AG04449 (cell line): ENCODE data around the gene DHRS4L2.
"Not testable (repeated sequence)": the region's sequence is repeated elsewhere in the genome, so short reads cannot be mapped to it uniquely, and the experiment has no call there.

ENCODE experiments used
- CTCF ChIA-PET: fragments of 350-600 bp; formaldehyde crosslinking; extraction: SDS; loops from one replicate; lab custom pipeline; 2021; ENCODE audit warnings: antibody characterized with exemption; lab: Yijun Ruan, JAX
- POLR2A ChIA-PET: fragments of 400-600, 350-600 bp; formaldehyde crosslinking; extraction: SDS; loops from one replicate; lab custom pipeline; 2020; ENCODE audit warnings: antibody characterized with exemption, inconsistent platforms; lab: Yijun Ruan, JAX
- DNase-seq: peaks from one replicate; pipeline ENCODE4 v3.0.0-alpha.2; 2010; ENCODE audit warnings: low read depth, low spot score
- H3K4me3 ChIP-seq: 2 replicates; pipeline ENCODE4 v1.5.1; 2011; ENCODE audit warnings: low read depth, mild to moderate bottlenecking, control low read depth, low read length
- TF ChIP-seq, protein P1 (sequence below): IDR thresholded peaks from one replicate; pipeline ENCODE4 v1.5.1; 2011; ENCODE audit warnings: mild to moderate bottlenecking, moderate library complexity, low read length, control low read depth, inconsistent platforms; ENCODE audit not compliant: insufficient read depth; ENCODE audit errors: missing control alignments

DHRS4L2 gene

DNA sequence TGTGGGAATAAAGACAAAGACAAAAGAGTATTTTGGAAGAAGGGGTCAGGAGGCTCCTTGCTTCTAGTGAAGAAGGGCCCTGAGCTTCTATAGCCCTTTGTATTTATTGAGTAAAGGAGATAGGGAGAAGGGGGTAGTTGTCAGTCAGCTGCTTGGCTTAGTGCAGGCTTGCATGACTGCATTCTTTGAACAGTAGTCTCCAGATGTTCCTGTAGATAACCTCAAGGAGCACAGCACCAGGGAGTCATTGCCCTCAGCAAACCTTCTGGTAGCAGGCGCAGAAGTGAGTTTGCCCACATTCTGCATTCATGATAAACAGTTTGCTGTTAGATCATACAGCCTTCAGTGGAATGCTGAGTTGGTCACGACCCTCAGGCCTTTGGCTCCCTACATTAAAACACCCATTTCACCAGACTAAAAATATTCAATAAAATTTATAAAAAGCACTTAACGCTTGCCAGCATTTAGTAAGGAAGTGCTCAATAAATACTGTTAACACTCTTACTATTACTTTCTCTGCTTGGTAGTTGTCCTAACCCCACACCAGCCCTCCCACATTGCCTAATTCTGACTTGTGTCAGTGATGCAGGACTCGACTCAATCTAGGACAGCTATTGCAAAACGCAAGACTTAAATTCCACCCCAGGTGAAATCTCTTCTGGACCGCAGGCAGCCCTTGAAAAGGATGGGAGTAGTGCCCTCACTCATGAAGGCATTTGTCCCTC, 38.2 kb upstream of the DHRS4L2 start:
- ChIA-PET POLR2A (no interaction called here), CTCF (interaction anchor here (1.7 to 2.5 kb wide), 2 partner anchors 318 to 362 kb away, joined by 5 read pairs; no protein-coding TSS in a partner anchor)
- TF ChIP-seq, protein P1, sequence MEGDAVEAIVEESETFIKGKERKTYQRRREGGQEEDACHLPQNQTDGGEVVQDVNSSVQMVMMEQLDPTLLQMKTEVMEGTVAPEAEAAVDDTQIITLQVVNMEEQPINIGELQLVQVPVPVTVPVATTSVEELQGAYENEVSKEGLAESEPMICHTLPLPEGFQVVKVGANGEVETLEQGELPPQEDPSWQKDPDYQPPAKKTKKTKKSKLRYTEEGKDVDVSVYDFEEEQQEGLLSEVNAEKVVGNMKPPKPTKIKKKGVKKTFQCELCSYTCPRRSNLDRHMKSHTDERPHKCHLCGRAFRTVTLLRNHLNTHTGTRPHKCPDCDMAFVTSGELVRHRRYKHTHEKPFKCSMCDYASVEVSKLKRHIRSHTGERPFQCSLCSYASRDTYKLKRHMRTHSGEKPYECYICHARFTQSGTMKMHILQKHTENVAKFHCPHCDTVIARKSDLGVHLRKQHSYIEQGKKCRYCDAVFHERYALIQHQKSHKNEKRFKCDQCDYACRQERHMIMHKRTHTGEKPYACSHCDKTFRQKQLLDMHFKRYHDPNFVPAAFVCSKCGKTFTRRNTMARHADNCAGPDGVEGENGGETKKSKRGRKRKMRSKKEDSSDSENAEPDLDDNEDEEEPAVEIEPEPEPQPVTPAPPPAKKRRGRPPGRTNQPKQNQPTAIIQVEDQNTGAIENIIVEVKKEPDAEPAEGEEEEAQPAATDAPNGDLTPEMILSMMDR: no peak
- H3K4me3 ChIP-seq: no peak overlapping the region
- no peak for DNase-seq

DNA sequence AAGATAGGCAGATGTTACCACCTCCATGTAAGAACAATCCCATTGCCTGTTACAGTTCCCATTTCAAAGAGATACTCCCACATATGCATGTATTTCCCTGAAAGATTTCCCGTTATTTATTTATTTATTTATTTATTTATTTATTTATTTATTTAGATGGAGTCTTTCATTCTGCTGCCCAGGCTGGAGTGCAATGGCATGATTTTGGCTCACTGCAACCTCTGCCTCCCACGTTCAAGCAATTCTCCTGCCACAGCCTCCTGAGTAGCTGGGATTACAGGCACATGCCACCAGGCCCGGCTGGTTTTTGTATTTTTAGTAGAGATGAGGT, 37.6 kb upstream of the DHRS4L2 start:
- DNase-seq, POLR2A ChIA-PET, H3K4me3 ChIP-seq: not testable (repeated sequence)
- CTCF ChIA-PET: interaction anchor here (2.5 to 2.8 kb wide), 2 partner anchors 319 to 363 kb away, joined by 5 to 16 read pairs; no protein-coding TSS in a partner anchor

DNA sequence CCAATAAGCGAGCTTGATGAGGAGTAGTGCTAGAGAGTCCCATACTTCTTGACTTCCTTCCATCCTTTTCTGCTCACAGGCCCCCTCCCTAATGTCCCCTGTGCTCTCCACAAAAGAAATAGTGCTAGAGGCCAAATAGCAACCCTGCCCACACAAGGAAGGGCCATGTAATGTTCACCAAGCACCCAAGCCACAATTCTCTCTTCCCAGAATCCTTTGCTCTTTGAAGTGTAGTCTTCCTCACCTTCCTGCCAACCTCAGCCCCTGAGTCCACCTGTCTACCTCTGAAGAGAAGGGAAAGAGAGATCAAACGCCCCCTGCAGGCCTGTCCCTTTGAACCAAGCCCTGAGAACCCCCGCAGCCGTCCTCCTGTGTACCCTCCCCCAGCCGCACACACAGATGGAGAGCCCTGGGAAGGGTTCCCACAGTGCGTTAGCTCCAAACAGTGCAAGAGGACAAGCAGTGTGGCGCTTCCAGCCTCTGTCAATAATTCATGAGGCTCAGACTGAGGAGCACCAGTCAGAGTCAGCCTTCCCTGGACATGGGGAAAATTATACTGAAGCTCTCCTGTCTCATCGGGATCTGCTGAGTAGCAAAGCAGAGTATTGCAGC, 37.0 kb upstream of the DHRS4L2 start:
- ChIA-PET CTCF (interaction anchor here (2.5 to 2.8 kb wide), 2 partner anchors 320 to 363 kb away, joined by 5 to 16 read pairs; no protein-coding TSS in a partner anchor), POLR2A (no interaction called here)
- no peak for DNase-seq
- no peak overlapping the region for H3K4me3 ChIP-seq
- TF ChIP-seq, protein P1: no peak

DNA sequence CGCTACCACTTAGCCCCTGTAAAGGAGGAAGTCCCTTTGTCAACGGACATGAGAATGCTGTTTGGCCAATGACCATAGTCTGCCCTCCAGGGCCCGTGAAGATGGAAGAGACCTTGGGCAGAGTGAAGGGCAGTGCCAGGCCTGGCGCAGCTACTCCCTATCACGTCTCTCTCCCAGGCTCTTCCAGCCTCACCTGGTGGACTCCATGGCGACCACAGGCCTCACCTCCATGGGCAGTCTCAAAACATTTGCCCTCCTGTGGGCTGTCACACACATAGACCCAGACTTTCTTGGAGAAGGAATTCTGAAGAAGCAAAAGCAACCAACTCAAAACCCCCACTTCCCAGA, 35.6 kb upstream of the DHRS4L2 start:
- CTCF ChIA-PET: interaction anchor here (0.7 to 2.8 kb wide), 5 partner anchors 18 to 364 kb away, joined by 3 to 16 read pairs (median 4); no protein-coding TSS in a partner anchor
- POLR2A ChIA-PET, DNase-seq: not testable (repeated sequence)
- peak overlapping the region; percentile 87 for H3K4me3 ChIP-seq

DNA sequence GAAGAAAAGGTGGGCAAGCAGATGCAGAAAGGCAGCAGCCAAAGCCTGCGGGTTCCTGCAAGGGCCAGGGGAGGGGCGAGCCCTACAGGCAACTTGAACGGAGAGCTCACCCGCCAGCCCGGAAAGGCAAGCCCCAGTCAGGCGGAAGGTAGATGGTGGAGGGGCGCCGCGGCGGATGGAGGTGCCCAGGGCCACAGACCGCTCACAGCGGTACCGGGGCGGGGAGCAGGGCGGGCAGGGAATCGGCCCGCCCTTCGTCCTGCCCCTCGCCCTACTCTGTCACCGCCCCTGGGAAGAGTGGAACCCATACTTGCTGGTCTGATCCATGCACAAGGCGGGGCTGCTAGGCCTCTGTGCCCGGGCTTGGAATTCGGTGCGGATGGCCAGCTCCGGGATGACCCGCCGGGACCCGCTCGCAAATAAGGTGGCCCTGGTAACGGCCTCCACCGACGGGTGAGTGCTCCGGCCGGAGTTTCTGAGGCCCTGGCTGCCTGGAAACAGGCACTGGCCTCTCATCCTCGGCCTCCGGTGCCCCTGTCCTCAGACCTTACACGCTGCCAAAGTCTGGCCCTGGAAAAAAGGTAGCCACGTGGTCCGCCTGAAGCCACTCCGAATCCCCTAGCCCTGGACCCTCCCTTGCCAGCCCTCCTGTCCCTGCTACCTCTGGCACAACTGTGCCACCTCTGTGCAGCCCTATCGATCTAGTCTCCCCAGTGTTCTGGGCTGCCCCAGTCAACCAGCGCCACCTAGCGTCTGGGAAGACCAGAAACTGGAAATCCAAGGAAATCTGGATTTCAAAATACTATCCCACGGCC, 35.1 kb upstream of the DHRS4L2 start, which contains the start of gene DHRS4:
TSS of gene DHRS4 (plus strand) at position 307 of the 815 bp plus-strand sequence. CDS start at position 326, 19 bp downstream.
- POLR2A ChIA-PET: no interaction called here
- H3K4me3 ChIP-seq: peak within 1 kb of the TSS; percentile 87
- TF ChIP-seq, protein P1: peak; percentile 82
- CTCF ChIA-PET: interaction anchor here (0.7 to 2.8 kb wide), 10 partner anchors 18 to 387 kb away, joined by 3 to 16 read pairs (median 4); no protein-coding TSS in a partner anchor
- no peak for DNase-seq

DNA sequence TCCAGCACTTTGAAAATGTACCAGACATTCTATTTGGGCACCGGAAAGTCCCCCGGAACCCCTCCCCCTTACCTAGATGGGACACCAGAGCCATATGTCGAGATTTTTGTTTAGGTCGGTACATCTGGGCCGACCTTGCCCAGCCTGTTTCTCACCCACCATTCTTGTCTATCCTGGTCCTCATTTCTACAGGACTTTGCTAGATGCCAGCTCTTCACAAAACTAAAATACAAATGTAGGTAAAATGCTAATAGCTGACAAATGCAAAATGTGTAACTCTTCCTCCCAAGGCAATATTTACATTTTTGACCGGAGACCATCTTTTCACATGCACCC, 34.5 kb upstream of the DHRS4L2 start:
- peak overlapping the region; percentile 87 for H3K4me3 ChIP-seq
- DNase-seq, POLR2A ChIA-PET: not testable (repeated sequence)
- CTCF ChIA-PET: interaction anchor here (0.6 to 2.4 kb wide), 10 partner anchors 10 to 387 kb away, joined by 3 to 11 read pairs (median 4); no protein-coding TSS in a partner anchor

DNA sequence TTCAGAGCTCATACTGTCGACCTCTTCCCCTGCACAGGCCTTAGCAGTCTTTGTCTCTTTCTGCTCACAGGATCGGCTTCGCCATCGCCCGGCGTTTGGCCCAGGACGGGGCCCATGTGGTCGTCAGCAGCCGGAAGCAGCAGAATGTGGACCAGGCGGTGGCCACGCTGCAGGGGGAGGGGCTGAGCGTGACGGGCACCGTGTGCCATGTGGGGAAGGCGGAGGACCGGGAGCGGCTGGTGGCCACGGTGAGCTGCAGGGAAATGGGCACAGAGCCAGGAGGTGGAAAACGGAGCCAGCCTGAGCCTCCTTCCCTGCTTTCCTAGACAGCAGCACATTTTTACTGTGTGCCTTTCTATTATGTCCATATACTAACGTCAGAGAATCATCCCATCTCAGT, 33.8 kb upstream of the DHRS4L2 start:
- CTCF ChIA-PET: interaction anchor here (0.6 to 2.4 kb wide), 9 partner anchors 11 to 388 kb away, joined by 3 to 11 read pairs (median 4); no protein-coding TSS in a partner anchor
- POLR2A ChIA-PET, DNase-seq, H3K4me3 ChIP-seq: not testable (repeated sequence)

DNA sequence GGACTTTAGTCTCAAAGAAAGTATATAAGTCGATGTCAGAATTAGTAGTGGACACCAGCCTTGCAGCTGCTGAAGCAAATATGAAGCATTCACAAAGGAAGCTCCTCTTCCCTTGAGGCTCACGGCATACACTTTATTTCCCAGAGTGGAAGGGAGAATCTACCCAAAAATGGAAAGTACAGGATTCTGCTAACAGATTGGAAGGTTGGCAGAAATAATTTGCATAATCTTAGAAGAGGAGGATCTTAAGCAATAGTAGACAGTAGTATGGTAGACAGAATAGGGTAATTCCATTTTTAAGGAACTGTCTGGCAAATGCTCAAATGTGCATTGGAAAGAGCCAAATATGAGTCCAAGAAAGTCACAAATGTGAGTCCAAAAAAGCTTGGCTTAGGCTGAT, 32.9 kb upstream of the DHRS4L2 start:
- POLR2A ChIA-PET, DNase-seq, H3K4me3 ChIP-seq: not testable (repeated sequence)
- CTCF ChIA-PET: interaction anchor here (1.1 to 2.4 kb wide), 3 partner anchors 45 to 324 kb away, joined by 3 to 9 read pairs (median 4); no protein-coding TSS in a partner anchor

DNA sequence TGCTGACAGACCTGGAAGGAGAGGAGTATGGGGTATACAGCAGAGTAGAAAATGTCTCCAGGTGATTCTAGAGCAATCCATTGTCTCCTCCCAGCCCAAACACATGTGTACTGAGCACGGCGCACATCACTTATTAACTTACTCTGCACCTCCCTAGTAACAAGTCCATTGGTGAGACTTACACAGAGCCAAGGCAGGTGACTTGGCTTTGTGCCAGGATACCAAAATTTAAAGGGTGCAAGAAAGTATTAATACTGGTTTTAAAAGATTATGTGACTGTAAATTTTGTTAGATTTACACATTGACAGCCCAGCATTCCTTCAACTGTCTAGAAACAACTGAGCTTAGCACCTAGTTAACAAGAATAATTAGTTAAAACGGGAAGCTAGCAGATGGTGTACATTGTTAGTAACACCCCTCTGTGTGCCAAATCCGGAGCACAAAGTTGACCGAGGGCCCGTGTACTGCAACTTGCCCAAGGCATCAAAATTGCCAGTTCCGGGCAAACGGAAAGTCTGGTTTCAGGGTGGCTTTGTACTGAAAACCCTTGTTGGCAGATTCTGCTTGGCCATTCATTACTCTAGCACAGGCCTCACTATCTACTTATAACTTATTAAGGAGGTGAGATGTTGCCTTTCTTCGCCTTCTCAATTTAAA, 30.7 kb upstream of the DHRS4L2 start:
- DNase-seq, H3K4me3 ChIP-seq, POLR2A ChIA-PET, CTCF ChIA-PET: not testable (repeated sequence)

DNA sequence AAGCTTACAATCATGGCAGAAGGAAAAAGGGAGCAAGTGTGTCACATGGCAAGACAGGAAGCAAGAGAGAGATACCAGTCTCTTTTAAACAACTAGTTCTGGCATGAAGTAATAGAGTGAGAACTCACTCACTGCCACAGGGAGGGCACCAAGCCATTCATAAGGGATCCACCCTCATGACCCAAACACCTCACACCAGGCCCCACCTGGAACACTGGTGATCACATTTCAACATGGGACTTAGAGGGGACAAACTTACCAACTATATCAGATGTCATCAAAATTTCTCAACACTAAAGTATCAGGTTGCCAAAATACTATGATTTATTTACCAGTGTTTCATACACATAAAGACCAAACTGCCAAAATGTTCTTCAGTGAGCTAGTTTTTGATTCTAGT, 27.8 kb upstream of the DHRS4L2 start:
- DNase-seq, POLR2A ChIA-PET, H3K4me3 ChIP-seq, CTCF ChIA-PET: not testable (repeated sequence)

DNA sequence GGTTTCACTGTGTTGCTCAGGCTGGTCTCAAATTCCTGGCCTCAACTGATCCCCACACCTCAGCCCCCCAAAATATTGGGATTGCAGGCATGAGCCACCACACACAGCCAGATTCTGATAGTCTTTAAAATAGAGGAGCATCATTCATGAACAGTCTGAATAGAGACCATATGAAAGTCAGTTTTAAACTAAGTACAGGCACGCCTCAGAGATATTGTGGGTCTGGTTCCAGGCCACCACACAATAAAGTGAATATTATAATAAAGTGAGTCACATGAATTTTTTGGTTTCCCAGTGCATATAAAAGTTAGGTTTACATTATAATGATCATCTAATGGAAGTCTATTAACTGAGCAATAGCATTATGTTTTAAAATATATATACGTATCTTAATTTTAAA, 27.0 kb upstream of the DHRS4L2 start:
- DNase-seq, CTCF ChIA-PET, POLR2A ChIA-PET, H3K4me3 ChIP-seq: not testable (repeated sequence)

DNA sequence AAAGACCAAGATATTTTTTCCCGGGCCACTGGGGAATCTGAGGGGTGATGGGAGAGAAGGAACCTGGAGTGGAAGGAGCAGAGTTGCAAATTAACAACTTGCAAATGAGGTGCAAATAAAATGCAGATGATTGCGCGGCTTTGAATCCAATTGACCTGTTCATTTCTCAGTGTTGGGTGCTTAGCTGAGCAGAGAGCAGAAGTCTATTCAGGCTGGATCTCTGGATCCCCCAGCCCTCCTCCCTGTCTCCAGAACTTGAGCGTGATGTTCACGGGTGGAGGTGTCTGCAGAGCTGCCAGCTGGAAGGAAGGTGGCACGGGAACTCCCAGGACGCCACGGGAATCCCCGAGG, 19.6 kb upstream of the DHRS4L2 start:
- H3K4me3 ChIP-seq, POLR2A ChIA-PET, CTCF ChIA-PET, DNase-seq: not testable (repeated sequence)
